CD4-positive, alpha-beta T cell (primary cell): Measurements from ENCODE around the gene PLD4. TPM values are rescaled to one million over a fixed set of nuclear protein-coding genes. Genes with fewer than 3 reads are reported as not detected.
A peak's percentile ranks its signal among the peaks of the same experiment; 100 is the strongest.

Experiments
- ATAC-seq: fragments of 200-7000 bp; cut with Tn5 transposase; one replicate; pipeline ENCODE4 v1.10.0; 2022; ENCODE audit warnings: mild to moderate bottlenecking; ENCODE audit not compliant: poor library complexity
- CTCF ChIA-PET: fragments of 350-600 bp; sonication (Branson Sonifier 250); formaldehyde crosslinking; loops from one replicate; lab custom pipeline; 2021; ENCODE audit warnings: antibody characterized with exemption, inconsistent platforms; lab: Charles Lee
- POLR2A ChIA-PET: fragments of 350-600 bp; sonication (Branson Sonifier 250); formaldehyde crosslinking; loops from one replicate; lab custom pipeline; 2021; ENCODE audit warnings: antibody characterized with exemption, inconsistent platforms; lab: Charles Lee
- DNase-seq, 14 experiments: peaks; one replicate each; pipeline ENCODE4 v3.0.0-alpha.2; 2013 to 2020; ENCODE audit warnings: mixed read lengths in 2 of 14
- H3K27ac ChIP-seq, 2 donors: one replicate each; pipeline versions ENCODE4 v1.5.1 to v1.7.0; 2013; ENCODE audit warnings: low read length in 2 of 2, low read depth in 1 of 2, mild to moderate bottlenecking in 1 of 2
- H3K27me3 ChIP-seq, 2 experiments: 1 replicate in 1 of 2; 2 replicates in 1 of 2; pipeline versions ENCODE4 v1.6.1 to v1.7.0; 2013; ENCODE audit warnings: low read length in 2 of 2, control low read depth in 1 of 2, mild to moderate bottlenecking in 1 of 2, moderate library complexity in 1 of 2; ENCODE audit not compliant: insufficient read depth in 2 of 2, control insufficient read depth in 1 of 2
- H3K36me3 ChIP-seq: one replicate; pipeline ENCODE4 v1.6.1; 2013; ENCODE audit warnings: low read length, control low read depth; ENCODE audit not compliant: insufficient read depth
- H3K4me1 ChIP-seq: one replicate; pipeline ENCODE4 v1.6.1; 2013; ENCODE audit warnings: low read length, control low read depth; ENCODE audit not compliant: insufficient read depth
- H3K4me3 ChIP-seq: one replicate; pipeline ENCODE4 v1.5.1; 2013; ENCODE audit warnings: mild to moderate bottlenecking, low read length, moderate library complexity
- H3K9me3 ChIP-seq, 2 experiments: 1 replicate in 1 of 2; 2 replicates in 1 of 2; pipeline versions ENCODE4 v1.6.1 to v1.7.0; 2013; ENCODE audit warnings: low read length in 2 of 2, mild to moderate bottlenecking in 2 of 2, control low read depth in 1 of 2, moderate library complexity in 1 of 2; ENCODE audit not compliant: control insufficient read depth in 1 of 2, insufficient read depth in 1 of 2
- H3K27ac Mint-ChIP-seq: one replicate; pipeline ENCODE4 v1.8.0; 2020; ENCODE audit warnings: mixed read lengths
- H3K27me3 Mint-ChIP-seq: one replicate; pipeline ENCODE4 v1.8.0; 2021; ENCODE audit warnings: mixed read lengths
- H3K36me3 Mint-ChIP-seq: one replicate; pipeline ENCODE4 v1.8.0; 2021; ENCODE audit warnings: low read depth, mixed read lengths
- H3K4me1 Mint-ChIP-seq: one replicate; pipeline ENCODE4 v1.8.0; 2021; ENCODE audit warnings: low read depth, mixed read lengths
- H3K4me3 Mint-ChIP-seq: one replicate; pipeline ENCODE4 v1.8.0; 2020; ENCODE audit warnings: mild to moderate bottlenecking, mixed read lengths
- H3K9me3 Mint-ChIP-seq: one replicate; pipeline ENCODE4 v1.8.0; 2020; ENCODE audit warnings: mixed read lengths
- CTCF ChIP-seq: fragments of 200-600 bp; IDR thresholded peaks from one replicate; pipeline ENCODE4 v1.8.0; 2022; ENCODE audit warnings: antibody characterized with exemption, mild to moderate bottlenecking
- intact Hi-C, 2 experiments: fragments of 100-400 bp; cut with DNase I in 1 of 2; cut with micrococcal nuclease in 1 of 2; formaldehyde crosslinking; loops; one replicate each; pipeline versions ENCODE4 v1.15.1 to v1.9.0; 2023 to 2025; cut with DNase I, micrococcal nuclease
- total RNA-seq, 174 experiments: library from RNA in 2 of 174; stranded (reverse) in 2 of 174; gene quantifications; one replicate each; pipeline ENCODE4 v1.2.3 and lab custom pipeline; 2021 to 2026

The PLD4 gene
- total RNA-seq, 2 experiments from 2014 or later: 1.6 to 2.1 TPM

- H3K36me3 Mint-ChIP-seq: no peaks in the 10 kb centered on the region
- H3K4me1 ChIP-seq: no peaks in the 10 kb centered on the region
- no peaks in the 10 kb centered on the region for H3K36me3 ChIP-seq
- POLR2A ChIA-PET: no interaction called here
- H3K4me3 Mint-ChIP-seq: no peak overlapping the region
- DNase-seq (no peak), ATAC-seq (no peak)
- no peaks in the 10 kb centered on the region for H3K27me3 Mint-ChIP-seq
- no peak for TF ChIP-seq CTCF
- CTCF ChIA-PET: no interaction called here
- no peaks in the 10 kb centered on the region for H3K27me3 ChIP-seq
- no peaks in the 10 kb centered on the region for H3K4me1 Mint-ChIP-seq
- no peak overlapping the region for H3K27ac ChIP-seq
- no peaks in the 10 kb centered on the region for H3K9me3 Mint-ChIP-seq
- H3K9me3 ChIP-seq: no peaks in the 10 kb centered on the region
- intact Hi-C loops: no loop called here
- no peak overlapping the region for H3K4me3 ChIP-seq
- no peak overlapping the region for H3K27ac Mint-ChIP-seq
These were observed 44.0 kb upstream of the PLD4 start for GRCh38 chr14:104880584-104881210.

GRCh38 chr14:104881369-104881979 lies 43.2 kb upstream of the PLD4 start:
- Histone ChIP-seq H3K27me3 (no peaks in the 10 kb centered on the region), H3K4me1 (no peaks in the 10 kb centered on the region), H3K27ac (no peak overlapping the region), H3K36me3 (no peaks in the 10 kb centered on the region), H3K4me3 (no peak overlapping the region), H3K9me3 (no peaks in the 10 kb centered on the region)
- no peak for DNase-seq
- Mint-ChIP-seq H3K27me3 (no peaks in the 10 kb centered on the region), H3K4me1 (no peaks in the 10 kb centered on the region), H3K9me3 (no peaks in the 10 kb centered on the region), H3K36me3 (no peaks in the 10 kb centered on the region), H3K27ac (no peak overlapping the region), H3K4me3 (no peak overlapping the region)
- intact Hi-C loops: no loop called here
- no peak for ATAC-seq
- POLR2A ChIA-PET: no interaction called here
- CTCF ChIA-PET: no interaction called here
- TF ChIP-seq CTCF: no peak

GRCh38 chr14:104882325-104882973 lies 42.2 kb upstream of the PLD4 start:
- Mint-ChIP-seq H3K27ac (no peak overlapping the region), H3K9me3 (no peaks in the 10 kb centered on the region), H3K4me1 (no peaks in the 10 kb centered on the region), H3K4me3 (no peak overlapping the region), H3K27me3 (no peaks in the 10 kb centered on the region), H3K36me3 (no peaks in the 10 kb centered on the region)
- Histone ChIP-seq H3K27me3 (no peaks in the 10 kb centered on the region), H3K27ac (no peak overlapping the region), H3K4me3 (no peak overlapping the region), H3K9me3 (no peaks in the 10 kb centered on the region), H3K4me1 (no peaks in the 10 kb centered on the region), H3K36me3 (no peaks in the 10 kb centered on the region)
- POLR2A ChIA-PET: no interaction called here
- CTCF ChIA-PET: no interaction called here
- ATAC-seq (no peak), DNase-seq (peak in 2 of 14 experiments; percentile 4 to 25)
- intact Hi-C loops: no loop called here
- no peak for TF ChIP-seq CTCF
